NCI-H748 (cell line): ENCODE results near the gene PKP1.

Experiments used
- DNase-seq: peaks from one replicate; lab custom pipeline; 2025; ENCODE audit not compliant: unreplicated experiment; lab: John Stamatoyannopoulos, UW

The PKP1 gene

GRCh38 chr1:201304126-201304525, 20.8 kb downstream of the PKP1 start:
- no peak for DNase-seq

GRCh38 chr1:201305815-201306214, 22.5 kb downstream of the PKP1 start:
- DNase-seq, result no peak

- no peak for DNase-seq
Measured at GRCh38 chr1:201307231-201307630, 23.9 kb downstream of the PKP1 start.

- DNase-seq, result peak; percentile 96
Measured at GRCh38 chr1:201307760-201308499, 24.6 kb downstream of the PKP1 start.

GRCh38 chr1:201309416-201309815, 26.1 kb downstream of the PKP1 start:
- peak; percentile 94 for DNase-seq

- DNase-seq, result peak; percentile 30
Measured at GRCh38 chr1:201310251-201310985, 27.1 kb downstream of the PKP1 start.

GRCh38 chr1:201310986-201311355, 27.7 kb downstream of the PKP1 start:
- peak; percentile 89 for DNase-seq

GRCh38 chr1:201311356-201312011, 28.2 kb downstream of the PKP1 start:
- DNase-seq, result no peak

- DNase-seq, result no peak
Measured at GRCh38 chr1:201312298-201312697, 29.0 kb downstream of the PKP1 start.

GRCh38 chr1:201313086-201313485, 29.8 kb downstream of the PKP1 start:
- DNase-seq, result no peak

- DNase-seq, result no peak
Measured at GRCh38 chr1:201316556-201316955, 33.2 kb downstream of the PKP1 start.

GRCh38 chr1:201317551-201317950, 34.2 kb downstream of the PKP1 start:
- no peak for DNase-seq

- no peak for DNase-seq
Measured at GRCh38 chr1:201318504-201319340, 35.4 kb downstream of the PKP1 start.

- no peak for DNase-seq
Measured at GRCh38 chr1:201319631-201320030, 36.3 kb downstream of the PKP1 start.

GRCh38 chr1:201320168-201320788, 37.0 kb downstream of the PKP1 start:
- no peak for DNase-seq

- no peak for DNase-seq
Measured at GRCh38 chr1:201321826-201322390, 38.6 kb downstream of the PKP1 start.

- no peak for DNase-seq
Measured at GRCh38 chr1:201322653-201323510, 39.6 kb downstream of the PKP1 start.

- DNase-seq, result no peak
Measured at GRCh38 chr1:201324306-201324705, 41.0 kb downstream of the PKP1 start.
